Spleen (tissue), 11 donors: ENCODE data around the gene GUCA2A. TPM values are rescaled to one million over a fixed set of nuclear protein-coding genes. Genes with fewer than 3 reads are reported as not detected.

Experiments used
- DNase-seq: peaks from one replicate; pipeline ENCODE4 v3.0.0-alpha.2; 2020
- H3K27ac ChIP-seq, 8 donors: fragments of 200-600 bp; sonication (generic) in 7 of 8; 1 replicate in 4 of 8; 2 replicates in 4 of 8; pipeline versions ENCODE4 v1.5.0 to v1.8.0; 2016 to 2021; ENCODE audit warnings: inconsistent platforms in 4 of 8, mild to moderate bottlenecking in 4 of 8, moderate library complexity in 1 of 8
- H3K27me3 ChIP-seq, 7 donors: fragments of 200-600 bp; sonication (generic) in 6 of 7; replicated peaks in 1 of 7; 1 replicate in 4 of 7; 2 replicates in 3 of 7; pipeline versions ENCODE4 v1.5.0 to v1.8.0; 2016 to 2021; ENCODE audit warnings: inconsistent platforms in 3 of 7, mild to moderate bottlenecking in 1 of 7
- H3K36me3 ChIP-seq, 6 donors: fragments of 200-600 bp; sonication (generic) in 5 of 6; 1 replicate in 4 of 6; 2 replicates in 2 of 6; pipeline versions ENCODE4 v1.5.0 to v1.8.0; 2016 to 2021; ENCODE audit warnings: inconsistent platforms in 2 of 6
- H3K4me1 ChIP-seq, 6 donors: fragments of 200-600 bp; sonication (generic) in 5 of 6; 1 replicate in 3 of 6; 2 replicates in 3 of 6; pipeline versions ENCODE4 v1.5.0 to v1.8.0; 2016 to 2021; ENCODE audit warnings: inconsistent platforms in 3 of 6
- H3K4me3 ChIP-seq, 8 donors: fragments of 200-600 bp; sonication (generic) in 7 of 8; 1 replicate in 4 of 8; 2 replicates in 4 of 8; pipeline versions ENCODE4 v1.5.0 to v1.8.0; 2016 to 2021; ENCODE audit warnings: inconsistent platforms in 4 of 8, mild to moderate bottlenecking in 4 of 8, moderate library complexity in 2 of 8
- H3K9me3 ChIP-seq, 8 donors: fragments of 200-600 bp; sonication (generic) in 7 of 8; 1 replicate in 4 of 8; 2 replicates in 4 of 8; pipeline versions ENCODE4 v1.5.0 to v1.8.0; 2016 to 2021; ENCODE audit warnings: inconsistent platforms in 4 of 8
- POLR2A ChIP-seq, 3 donors: fragments of 450-650 bp; IDR thresholded peaks; one replicate each; pipeline ENCODE4 v1.5.1; 2017; ENCODE audit warnings: antibody characterized with exemption in 3 of 3, mild to moderate bottlenecking in 1 of 3
- POLR2AphosphoS5 ChIP-seq, 3 donors: sonication (generic); formaldehyde crosslinking; IDR thresholded peaks; one replicate each; pipeline ENCODE4 v1.5.1; 2017; ENCODE audit warnings: antibody characterized with exemption in 3 of 3
- WGBS, 5 donors: extraction: QIAGEN DNeasy Blood & Tissue Kit in 3 of 5; methylation state at CpG; one replicate each; pipeline versions ENCODE4 v1.1.5 to v1.1.7; 2013 to 2018; 5-methylcytosine and 5-hydroxymethylcytosine counted together
- intact Hi-C: fragments of 100-400 bp; cut with DNase I; formaldehyde crosslinking; loops from one replicate; pipeline ENCODE4 v1.15.0; 2023; ENCODE audit warnings: low total_unique reads
- polyA plus RNA-seq, 3 donors: library from polyadenylated mRNA; stranded (reverse); fragments of 200-250 nt; gene quantifications; one replicate each; pipeline ENCODE4 v1.2.1, GENCODE V29; 2013
- total RNA-seq, 7 donors: library from RNA; depleted of rRNA in 3 of 7; stranded (reverse); fragments of >200 nt in 3 of 7; fragmentation: NEBNext Ultra II Directional in 4 of 7; extraction: Animal tissue kit (Norgen Biotek cat#: 25700) in 4 of 7; gene quantifications; one replicate each; pipeline versions ENCODE4 v1.1.0 to v1.2.1, GENCODE V29; 2016 to 2021
- TF ChIP-seq, protein P1 (sequence below), 11 experiments: fragments of 200-600 bp in 7 of 11; fragments of 450-650 bp in 4 of 11; sonication (generic) in 4 of 11; IDR thresholded peaks in 8 of 11; conservative IDR thresholded peaks in 3 of 11; 1 replicate in 7 of 11; 2 replicates in 4 of 11; pipeline versions ENCODE4 v1.4.0 to v1.8.0; 2016 to 2021; ENCODE audit warnings: antibody characterized with exemption in 11 of 11, inconsistent platforms in 4 of 11, mild to moderate bottlenecking in 1 of 11
- donor health status: healthy with polysubstance abuse.
- donor health status: DM: no; HTN: no; CAD: no; lungs with moderate emphysema.
- donor health status: DM: no; HTN: no; CAD: no.
- donor health status: Bipolar disorder and iron deficiency.
- donor health status: healthy.
- donor health status: DM: no; HTN: no; CAD: no.
- donor health status: DM: yes; HTN: yes; CAD: no.

GUCA2A gene
- total and polyA plus RNA-seq, 10 donors = not detected

DNA sequence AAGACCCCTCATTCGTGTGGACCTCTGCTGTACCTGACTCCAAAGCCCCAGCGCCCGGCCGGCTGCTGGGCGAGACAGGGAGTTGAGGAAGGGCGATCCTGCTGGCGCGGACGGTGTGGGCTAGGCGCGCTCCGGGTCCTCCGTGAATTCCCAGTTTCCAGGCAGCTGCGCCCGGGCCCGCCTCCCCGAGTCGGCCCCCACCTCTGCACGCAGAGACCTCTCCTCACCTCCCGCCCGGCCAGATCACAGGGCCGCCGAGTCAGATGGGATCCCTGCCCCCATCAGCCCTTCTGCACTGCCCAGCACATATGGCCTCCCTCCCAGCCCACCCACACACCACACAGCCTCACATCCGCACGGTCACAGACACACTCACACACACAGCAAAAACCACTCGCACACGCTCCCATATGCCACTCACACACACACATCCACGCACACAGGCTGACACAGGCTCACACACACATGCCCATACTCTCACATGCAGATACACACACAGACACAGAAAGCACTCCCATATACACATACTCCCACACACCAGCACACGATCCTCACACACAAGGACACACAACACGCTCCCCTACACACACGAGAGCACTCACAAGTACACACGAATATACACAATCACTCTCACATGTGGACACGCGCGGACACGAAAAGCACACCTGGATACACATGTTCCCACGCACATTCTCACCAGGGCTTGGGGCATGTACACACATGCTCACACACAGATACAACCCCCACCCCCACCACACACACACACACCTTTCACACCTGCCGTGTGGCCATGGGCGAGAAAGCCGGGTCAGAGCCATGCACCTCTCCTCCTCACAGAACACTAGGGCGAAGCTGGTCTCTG, 18.6 kb downstream of the GUCA2A start:
- Histone ChIP-seq H3K27ac (no peak overlapping the region), H3K27me3 (peaks cover 0 to 56% (median 4%) of the 10 kb centered on the region in 7 donors), H3K9me3 (no peaks in the 10 kb centered on the region), H3K4me3 (no peak overlapping the region), H3K36me3 (no peaks in the 10 kb centered on the region), H3K4me1 (peaks cover 0 to 24% (median 8%) of the 10 kb centered on the region in 6 donors)
- DNase-seq = no peak
- TF ChIP-seq, protein P1, sequence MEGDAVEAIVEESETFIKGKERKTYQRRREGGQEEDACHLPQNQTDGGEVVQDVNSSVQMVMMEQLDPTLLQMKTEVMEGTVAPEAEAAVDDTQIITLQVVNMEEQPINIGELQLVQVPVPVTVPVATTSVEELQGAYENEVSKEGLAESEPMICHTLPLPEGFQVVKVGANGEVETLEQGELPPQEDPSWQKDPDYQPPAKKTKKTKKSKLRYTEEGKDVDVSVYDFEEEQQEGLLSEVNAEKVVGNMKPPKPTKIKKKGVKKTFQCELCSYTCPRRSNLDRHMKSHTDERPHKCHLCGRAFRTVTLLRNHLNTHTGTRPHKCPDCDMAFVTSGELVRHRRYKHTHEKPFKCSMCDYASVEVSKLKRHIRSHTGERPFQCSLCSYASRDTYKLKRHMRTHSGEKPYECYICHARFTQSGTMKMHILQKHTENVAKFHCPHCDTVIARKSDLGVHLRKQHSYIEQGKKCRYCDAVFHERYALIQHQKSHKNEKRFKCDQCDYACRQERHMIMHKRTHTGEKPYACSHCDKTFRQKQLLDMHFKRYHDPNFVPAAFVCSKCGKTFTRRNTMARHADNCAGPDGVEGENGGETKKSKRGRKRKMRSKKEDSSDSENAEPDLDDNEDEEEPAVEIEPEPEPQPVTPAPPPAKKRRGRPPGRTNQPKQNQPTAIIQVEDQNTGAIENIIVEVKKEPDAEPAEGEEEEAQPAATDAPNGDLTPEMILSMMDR (IDR thresholded peaks at IDR 0.05 in 8 of 11, conservative IDR thresholded peaks at IDR 0.05 in 3 of 11) = no peak
- TF ChIP-seq POLR2A (IDR thresholded peaks at IDR 0.05) (no peak), POLR2AphosphoS5 (IDR thresholded peaks at IDR 0.05) (no peak)
- WGBS, 5 donors = 60 to 86% (median 73%) methylated on average over 34 to 41 of the region's 41 CpGs
- intact Hi-C loops = loop anchor here (10.0 kb wide), 1 partner anchor 571 kb away; no protein-coding TSS in a partner anchor

GRCh38 chr1:42145389-42145716, 19.2 kb downstream of the GUCA2A start:
- H3K4me3 ChIP-seq = no peak overlapping the region
- peaks cover 0 to 56% (median 4%) of the 10 kb centered on the region in 7 donors for H3K27me3 ChIP-seq
- 27 to 37% (median 35%) methylated on average over 6 to 8 of the region's 8 CpGs for WGBS, 5 donors
- DNase-seq = no peak
- TF ChIP-seq POLR2A (IDR thresholded peaks at IDR 0.05) (no peak), POLR2AphosphoS5 (IDR thresholded peaks at IDR 0.05) (no peak)
- TF ChIP-seq, protein P1 (IDR thresholded peaks at IDR 0.05 in 8 of 11, conservative IDR thresholded peaks at IDR 0.05 in 3 of 11) = no peak
- H3K9me3 ChIP-seq = no peaks in the 10 kb centered on the region
- intact Hi-C loops = loop anchor here (10.0 kb wide), 1 partner anchor 571 kb away; no protein-coding TSS in a partner anchor
- peaks cover 0 to 24% (median 8%) of the 10 kb centered on the region in 6 donors for H3K4me1 ChIP-seq
- no peaks in the 10 kb centered on the region for H3K36me3 ChIP-seq
- no peak overlapping the region for H3K27ac ChIP-seq

DNA sequence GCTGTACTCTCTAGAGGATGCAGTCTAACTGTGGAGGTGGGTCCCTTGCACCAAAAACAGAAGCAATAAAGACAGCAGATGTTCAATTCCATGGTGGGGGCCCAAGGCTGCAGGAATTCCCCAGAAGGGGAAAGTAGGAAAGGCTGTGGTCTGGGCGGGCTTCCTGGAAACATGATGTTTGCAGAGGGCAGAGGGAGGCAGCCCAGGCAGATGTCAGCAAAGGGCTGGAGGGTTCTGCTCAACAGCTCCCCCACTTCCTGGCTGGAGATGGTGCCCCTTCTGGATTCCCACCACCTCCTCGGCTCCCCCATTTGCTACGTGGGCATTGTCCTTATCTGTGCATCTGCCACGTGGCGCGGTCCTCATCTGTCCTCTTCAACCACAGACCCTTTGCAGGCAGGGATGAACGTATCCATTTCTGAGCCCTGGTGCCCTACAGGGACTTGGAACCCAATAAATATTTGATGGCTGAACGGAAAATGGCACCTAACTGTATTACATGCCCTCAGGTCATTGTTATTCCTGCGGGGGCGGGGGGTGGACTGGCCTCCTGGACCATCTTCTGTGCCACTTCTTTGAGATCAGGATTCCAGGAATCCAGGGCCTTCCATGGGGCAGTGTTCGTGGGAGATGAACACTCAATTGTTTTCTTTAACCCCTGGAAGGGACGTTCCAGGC, 19.7 kb downstream of the GUCA2A start:
- Histone ChIP-seq H3K4me3 (no peak overlapping the region), H3K9me3 (no peaks in the 10 kb centered on the region), H3K36me3 (no peaks in the 10 kb centered on the region), H3K27me3 (peaks cover 0 to 56% (median 4%) of the 10 kb centered on the region in 7 donors), H3K27ac (no peak overlapping the region), H3K4me1 (peaks cover 0 to 24% (median 8%) of the 10 kb centered on the region in 6 donors)
- 73 to 80% (median 77%) methylated on average over 12 of the region's 12 CpGs for WGBS, 5 donors
- TF ChIP-seq POLR2AphosphoS5 (IDR thresholded peaks at IDR 0.05) (no peak), POLR2A (IDR thresholded peaks at IDR 0.05) (no peak)
- TF ChIP-seq, protein P1 (IDR thresholded peaks at IDR 0.05 in 8 of 11, conservative IDR thresholded peaks at IDR 0.05 in 3 of 11) = no peak
- no peak for DNase-seq
- intact Hi-C loops = loop anchor here (10.0 kb wide), 1 partner anchor 570 kb away; no protein-coding TSS in a partner anchor
